NCI-H1105 treated with DMSO at 0.1 percent for 48 hours (cell line): ENCODE measurements around the gene WNT5B.
"Not testable (repeated sequence)": the region's sequence is repeated elsewhere in the genome, so short reads cannot be mapped to it uniquely, and the experiment has no call there.

Experiments
- DNase-seq: peaks from one replicate; lab custom pipeline; 2025; lab: John Stamatoyannopoulos, UW

The WNT5B gene

GRCh38 chr12:1598757-1599156, 30.3 kb upstream of the WNT5B start:
- DNase-seq = no peak

- not testable (repeated sequence) for DNase-seq
These were observed 26.3 kb upstream of the WNT5B start for GRCh38 chr12:1602706-1603105.

- no peak for DNase-seq
These were observed 25.6 kb upstream of the WNT5B start for GRCh38 chr12:1603269-1603993.

- no peak for DNase-seq
These were observed 24.6 kb upstream of the WNT5B start for GRCh38 chr12:1604464-1604863.

- DNase-seq = peak; percentile 80
These were observed 23.7 kb upstream of the WNT5B start for GRCh38 chr12:1605129-1606020.

GRCh38 chr12:1606021-1606622, 22.9 kb upstream of the WNT5B start:
- peak; percentile 72 for DNase-seq

- DNase-seq = no peak
These were observed 20.9 kb upstream of the WNT5B start for GRCh38 chr12:1607940-1608712.

- DNase-seq = no peak
These were observed 20.3 kb upstream of the WNT5B start for GRCh38 chr12:1608713-1609119.

- no peak for DNase-seq
These were observed 18.9 kb upstream of the WNT5B start for GRCh38 chr12:1610072-1610643.

- no peak for DNase-seq
These were observed 17.0 kb upstream of the WNT5B start for GRCh38 chr12:1611803-1612572.

GRCh38 chr12:1613860-1614259, 15.2 kb upstream of the WNT5B start:
- DNase-seq = no peak

GRCh38 chr12:1614360-1614759, 14.7 kb upstream of the WNT5B start:
- no peak for DNase-seq

- no peak for DNase-seq
These were observed 12.6 kb upstream of the WNT5B start for GRCh38 chr12:1616233-1617066.

- no peak for DNase-seq
These were observed 10.5 kb upstream of the WNT5B start for GRCh38 chr12:1618489-1618888.

GRCh38 chr12:1619159-1619558, 9.9 kb upstream of the WNT5B start:
- DNase-seq = no peak

GRCh38 chr12:1619587-1619986, 9.4 kb upstream of the WNT5B start:
- DNase-seq = no peak

GRCh38 chr12:1620092-1620491, 8.9 kb upstream of the WNT5B start:
- no peak for DNase-seq

- no peak for DNase-seq
These were observed 6.6 kb upstream of the WNT5B start for GRCh38 chr12:1622406-1622805.

GRCh38 chr12:1629338-1630132, 504 bp downstream of the WNT5B start:
- DNase-seq = peak; percentile 42
